Ramos (cell line): ENCODE data around the gene LYZ.
"Not testable (repeated sequence)": the region's sequence is repeated elsewhere in the genome, so short reads cannot be mapped to it uniquely, and the experiment has no call there.

ENCODE experiments used
- in situ Hi-C: fragments of 300-500 bp; cut with MboI; formaldehyde crosslinking; loops from one replicate; pipeline ENCODE4 v1.14.3; 2022; ENCODE audit warnings: low sequenced_read_pairs; ENCODE audit not compliant: unreplicated experiment

The LYZ gene

DNA sequence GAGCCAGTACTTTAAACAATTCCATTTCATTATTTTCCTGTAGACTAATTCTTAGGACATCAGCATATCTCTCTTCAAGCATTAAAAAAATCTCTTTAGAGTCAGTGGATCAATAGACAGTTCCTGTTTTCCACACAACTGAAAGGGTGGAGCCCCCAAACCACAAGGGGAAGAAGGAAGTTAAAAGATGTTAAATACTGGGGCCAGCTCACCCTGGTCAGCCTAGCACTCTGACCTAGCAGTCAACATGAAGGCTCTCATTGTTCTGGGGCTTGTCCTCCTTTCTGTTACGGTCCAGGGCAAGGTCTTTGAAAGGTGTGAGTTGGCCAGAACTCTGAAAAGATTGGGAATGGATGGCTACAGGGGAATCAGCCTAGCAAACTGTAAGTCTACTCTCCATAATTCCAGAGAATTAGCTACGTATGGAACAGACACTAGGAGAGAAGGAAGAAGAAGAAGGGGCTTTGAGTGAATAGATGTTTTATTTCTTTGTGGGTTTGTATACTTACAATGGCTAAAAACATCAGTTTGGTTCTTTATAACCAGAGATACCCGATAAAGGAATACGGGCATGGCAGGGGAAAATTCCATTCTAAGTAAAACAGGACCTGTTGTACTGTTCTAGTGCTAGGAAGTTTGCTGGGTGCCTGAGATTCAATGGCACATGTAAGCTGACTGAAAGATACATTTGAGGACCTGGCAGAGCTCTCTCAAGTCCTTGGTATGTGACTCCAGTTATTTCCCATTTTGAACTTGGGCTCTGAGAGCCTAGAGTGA lies at the start of gene LYZ:
LYZ (plus strand) TSS at position 220 of the 777 bp plus-strand sequence; CDS start at position 248, 28 bp downstream.
- in situ Hi-C loops: no loop called here

- in situ Hi-C loops: no loop called here
These were observed 49.2 kb upstream of the LYZ start for GRCh38 chr12:69298947-69299346.

- in situ Hi-C loops: no loop called here
These were observed 43.9 kb upstream of the LYZ start for GRCh38 chr12:69304284-69304683.

DNA sequence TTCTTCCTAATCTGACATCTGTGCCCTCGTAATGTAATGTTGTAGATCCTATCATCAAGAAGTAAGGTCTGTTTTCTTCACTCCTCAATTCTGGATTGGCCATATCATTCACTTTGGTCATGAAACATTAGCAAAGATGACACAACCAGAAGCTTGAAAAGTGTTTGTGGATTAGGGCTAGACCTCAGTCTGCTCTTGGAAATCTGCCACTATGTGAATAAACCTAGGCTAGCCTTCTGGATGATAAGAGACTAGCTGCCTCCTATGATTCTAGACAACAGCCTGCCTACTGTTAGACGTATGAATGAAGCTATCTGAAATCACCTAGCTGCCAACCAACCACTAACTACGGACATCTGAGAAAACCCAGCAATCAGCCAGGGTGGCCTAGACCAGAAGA lies 38.7 kb upstream of the LYZ start:
- in situ Hi-C loops: no loop called here

DNA sequence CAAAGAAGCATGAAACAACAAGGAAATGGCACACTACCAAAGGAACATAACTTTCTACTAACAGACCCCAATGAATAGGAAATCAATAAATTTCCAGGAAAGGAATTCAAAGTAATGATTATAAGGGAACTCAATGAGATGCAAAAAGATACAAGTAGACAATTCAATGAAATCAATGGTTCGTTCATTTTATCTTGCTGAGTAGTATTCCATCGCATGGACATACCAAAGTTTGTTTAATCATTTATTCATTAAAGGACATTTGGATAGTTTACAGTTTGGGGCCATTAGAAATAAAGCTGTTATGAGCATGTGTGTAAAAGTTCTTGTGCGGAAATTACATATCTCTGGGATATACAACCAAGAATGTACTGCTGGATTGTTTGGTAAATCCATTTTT lies 35.0 kb upstream of the LYZ start:
- in situ Hi-C loops: no loop called here

- in situ Hi-C loops: not testable (repeated sequence)
These were observed 31.4 kb upstream of the LYZ start for GRCh38 chr12:69316784-69317183.

- in situ Hi-C loops: not testable (repeated sequence)
These were observed 30.9 kb upstream of the LYZ start for GRCh38 chr12:69317233-69317632.

DNA sequence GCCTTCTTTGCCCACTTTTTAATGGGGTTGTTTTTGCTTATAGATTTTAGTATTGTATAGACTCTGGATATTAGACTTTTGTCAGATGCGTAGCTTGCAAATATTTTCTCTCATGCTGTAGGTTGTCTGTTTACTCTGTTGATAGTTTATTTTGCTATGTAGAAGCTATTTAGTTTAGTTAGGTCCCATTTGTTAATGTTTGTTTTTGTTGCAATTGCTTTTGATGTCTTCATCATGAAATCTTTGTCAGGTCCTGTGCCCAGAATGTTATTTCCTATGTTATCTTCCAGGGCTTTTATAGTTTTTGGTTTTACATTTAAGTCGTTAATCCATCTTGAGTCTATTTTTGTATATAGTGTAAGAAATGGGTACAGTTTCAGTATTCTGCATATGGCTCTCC lies 30.0 kb upstream of the LYZ start:
- in situ Hi-C loops: no loop called here

- in situ Hi-C loops: no loop called here
These were observed 26.8 kb upstream of the LYZ start for GRCh38 chr12:69321351-69321750.

DNA sequence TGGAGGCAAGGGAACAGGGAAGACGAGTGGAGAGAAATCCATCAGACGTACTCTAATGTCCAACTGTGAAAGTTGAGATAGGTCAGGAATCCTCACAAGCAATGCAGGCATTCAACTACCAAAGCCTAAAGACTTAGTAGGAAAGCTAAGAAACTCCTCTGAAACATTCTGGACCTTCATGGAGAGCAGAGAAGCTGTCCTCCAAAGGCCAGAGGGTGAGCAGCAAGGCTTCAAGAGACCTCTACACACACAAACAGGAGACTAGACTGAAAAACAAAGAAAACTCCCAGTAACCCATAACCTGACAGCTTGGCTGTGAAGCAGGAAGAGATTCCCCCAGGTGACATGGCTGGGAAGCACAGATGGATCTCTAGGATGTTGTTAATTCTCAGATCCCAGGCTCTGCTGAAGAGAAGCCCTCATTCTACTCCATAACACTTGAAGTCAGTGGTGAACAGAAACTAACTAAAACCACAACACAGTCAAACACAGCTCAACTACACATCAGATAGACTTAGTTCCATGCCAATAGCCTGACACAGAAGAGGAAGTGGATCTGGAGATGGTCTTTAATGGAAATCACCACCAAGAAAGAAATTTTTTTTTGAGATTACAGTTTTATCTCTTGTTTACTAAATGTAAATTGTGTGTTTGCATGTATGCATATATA lies 23.2 kb upstream of the LYZ start:
- in situ Hi-C loops: no loop called here

GRCh38 chr12:69328426-69328825 lies 19.8 kb upstream of the LYZ start:
- in situ Hi-C loops: no loop called here

GRCh38 chr12:69329669-69330428 lies 18.3 kb upstream of the LYZ start:
- in situ Hi-C loops: no loop called here

GRCh38 chr12:69330475-69331473 lies 17.4 kb upstream of the LYZ start:
- in situ Hi-C loops: no loop called here

- in situ Hi-C loops: no loop called here
These were observed 16.7 kb upstream of the LYZ start for GRCh38 chr12:69331519-69331908.

DNA sequence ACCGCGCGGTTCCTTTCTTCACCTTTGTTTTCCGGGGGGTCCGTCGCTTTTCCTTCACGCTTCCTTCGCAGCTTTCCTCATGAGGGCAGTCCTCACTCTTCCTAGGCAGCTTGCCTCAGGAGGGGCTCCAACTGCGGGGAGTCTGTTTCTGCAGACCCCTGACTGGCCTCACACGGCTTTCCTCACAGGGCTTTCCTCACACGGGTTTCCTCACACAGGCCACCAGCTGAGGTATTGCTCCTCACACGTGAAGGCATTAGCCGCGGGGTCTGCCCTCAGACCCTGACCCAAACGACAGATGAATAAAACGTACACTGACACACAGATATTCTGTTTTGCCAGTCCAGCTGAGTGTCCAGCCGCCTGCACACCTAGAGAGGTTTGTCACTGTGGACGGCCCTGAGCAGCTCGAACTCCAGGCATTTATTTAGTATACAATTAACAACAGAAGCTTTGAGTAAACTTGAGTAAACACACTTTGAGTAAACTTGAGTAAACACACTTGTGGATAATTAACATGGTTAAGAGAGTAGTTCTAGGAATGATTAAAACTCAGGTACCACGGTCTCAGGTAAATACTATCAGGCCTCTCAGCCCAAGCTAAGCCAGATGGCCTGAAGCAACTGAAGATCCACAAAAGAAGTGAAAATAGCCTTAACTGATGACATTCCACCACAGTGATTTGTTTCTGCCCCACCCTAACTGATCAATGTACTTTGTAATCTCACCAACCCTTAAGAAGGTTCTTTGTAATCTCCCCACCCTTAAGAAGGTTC lies 16.1 kb upstream of the LYZ start:
- in situ Hi-C loops: no loop called here

GRCh38 chr12:69332815-69333358 lies 15.3 kb upstream of the LYZ start:
- in situ Hi-C loops: no loop called here

DNA sequence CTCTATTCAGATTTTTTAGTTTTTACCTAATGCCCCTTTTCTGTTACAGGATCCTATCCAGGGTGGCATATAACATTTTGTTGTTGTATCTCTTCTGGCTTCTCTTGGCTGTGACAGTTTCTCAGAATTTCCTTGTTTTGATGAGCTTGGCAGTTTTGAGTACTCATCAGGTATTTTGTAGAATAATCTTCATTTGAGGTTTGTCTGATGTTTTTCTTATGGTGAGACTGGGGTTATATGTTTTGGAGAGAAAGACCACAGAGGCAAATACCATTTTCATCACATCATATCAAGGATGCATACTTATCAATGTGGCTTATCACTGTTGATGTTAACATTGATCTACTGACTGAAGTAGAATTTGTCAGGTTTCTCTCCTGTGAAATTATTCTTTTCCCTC lies 14.0 kb upstream of the LYZ start:
- in situ Hi-C loops: no loop called here

DNA sequence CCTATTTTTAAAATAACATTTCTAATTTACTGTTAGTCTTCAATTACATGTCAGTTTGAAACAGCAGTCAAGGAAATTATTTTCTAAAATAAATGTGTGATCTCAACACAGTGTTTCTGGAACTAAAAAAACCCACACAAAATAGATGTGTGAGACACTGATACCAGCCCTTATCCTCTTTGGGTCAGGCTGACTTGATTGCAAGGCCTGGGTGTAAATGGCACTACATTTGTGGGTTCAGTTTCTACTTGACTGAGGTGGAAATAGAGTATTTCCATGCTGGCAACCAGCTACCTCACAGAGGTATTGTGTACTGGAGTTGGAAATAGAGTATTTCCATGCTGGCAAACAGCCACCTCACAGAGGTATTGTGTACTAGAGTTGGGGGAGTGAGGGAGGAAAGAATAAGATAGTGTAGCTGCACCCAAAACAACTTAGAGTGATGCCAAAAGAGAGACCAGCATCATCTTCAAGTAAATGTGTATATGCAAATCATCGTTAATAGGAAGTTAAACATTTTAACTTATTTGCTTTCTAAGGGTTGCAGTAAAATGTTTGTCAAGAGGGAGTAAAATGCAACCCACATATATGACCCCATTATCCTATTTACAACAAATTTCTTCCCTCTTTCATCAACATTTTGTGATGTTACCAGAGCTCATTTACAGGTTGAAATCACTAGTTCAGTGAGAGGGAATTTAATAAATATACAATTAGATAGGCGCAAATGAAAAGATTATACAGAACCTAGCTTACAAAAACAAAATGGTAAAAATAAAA lies 10.7 kb upstream of the LYZ start:
- in situ Hi-C loops: no loop called here
